Uterus (tissue), 2 donors: ENCODE results near the gene DLGAP1.

Experiments
- POLR2A ChIP-seq, 2 donors: fragments of 450-650 bp; IDR thresholded peaks; one replicate each; pipeline ENCODE4 v1.6.1; 2016; ENCODE audit warnings: antibody characterized with exemption in 2 of 2, mild to moderate bottlenecking in 1 of 2, moderate library complexity in 1 of 2
- TF ChIP-seq, protein P1 (sequence below), 4 experiments: fragments of 200-600 bp in 2 of 4; fragments of 450-650 bp in 2 of 4; sonication (generic) in 2 of 4; IDR thresholded peaks; one replicate each; pipeline ENCODE4 v1.5.1; 2016 to 2019; ENCODE audit warnings: antibody characterized with exemption in 4 of 4, mild to moderate bottlenecking in 2 of 4, moderate library complexity in 1 of 4

DNA sequence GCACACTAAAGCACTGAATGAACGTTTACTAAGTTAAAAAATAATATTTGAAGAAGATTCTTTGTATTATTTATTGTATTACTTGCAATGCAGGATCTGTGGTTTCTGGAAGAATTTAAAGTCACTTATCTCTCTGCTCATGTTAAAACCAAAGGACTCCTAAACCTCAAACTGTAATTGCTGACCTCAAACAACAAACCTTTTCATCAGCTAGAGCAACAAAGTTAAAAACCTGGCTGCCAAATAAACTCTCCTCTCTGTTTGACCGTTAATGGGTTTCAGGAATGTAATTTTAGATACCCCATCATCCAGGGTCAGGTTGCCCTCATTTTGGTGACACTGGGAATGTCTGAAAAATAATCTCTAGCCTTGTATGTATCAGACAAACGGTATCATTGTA, 766.0 kb downstream of the DLGAP1 start:
- TF ChIP-seq POLR2A (IDR thresholded peaks at IDR 0.05): no peak
- TF ChIP-seq, protein P1, sequence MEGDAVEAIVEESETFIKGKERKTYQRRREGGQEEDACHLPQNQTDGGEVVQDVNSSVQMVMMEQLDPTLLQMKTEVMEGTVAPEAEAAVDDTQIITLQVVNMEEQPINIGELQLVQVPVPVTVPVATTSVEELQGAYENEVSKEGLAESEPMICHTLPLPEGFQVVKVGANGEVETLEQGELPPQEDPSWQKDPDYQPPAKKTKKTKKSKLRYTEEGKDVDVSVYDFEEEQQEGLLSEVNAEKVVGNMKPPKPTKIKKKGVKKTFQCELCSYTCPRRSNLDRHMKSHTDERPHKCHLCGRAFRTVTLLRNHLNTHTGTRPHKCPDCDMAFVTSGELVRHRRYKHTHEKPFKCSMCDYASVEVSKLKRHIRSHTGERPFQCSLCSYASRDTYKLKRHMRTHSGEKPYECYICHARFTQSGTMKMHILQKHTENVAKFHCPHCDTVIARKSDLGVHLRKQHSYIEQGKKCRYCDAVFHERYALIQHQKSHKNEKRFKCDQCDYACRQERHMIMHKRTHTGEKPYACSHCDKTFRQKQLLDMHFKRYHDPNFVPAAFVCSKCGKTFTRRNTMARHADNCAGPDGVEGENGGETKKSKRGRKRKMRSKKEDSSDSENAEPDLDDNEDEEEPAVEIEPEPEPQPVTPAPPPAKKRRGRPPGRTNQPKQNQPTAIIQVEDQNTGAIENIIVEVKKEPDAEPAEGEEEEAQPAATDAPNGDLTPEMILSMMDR (IDR thresholded peaks at IDR 0.05): no peak
